B cell (primary cell): ENCODE measurements around the gene PHKG2.

ENCODE experiments used
- CTCF ChIP-seq: fragments of 200-600 bp; IDR thresholded peaks from one replicate; pipeline ENCODE4 v1.8.0; 2022; ENCODE audit warnings: antibody characterized with exemption, mild to moderate bottlenecking
- EZH2 ChIP-seq: IDR thresholded peaks from 2 replicates; pipeline ENCODE4 v1.6.1; 2012; ENCODE audit warnings: borderline replicate concordance, low read depth, mild to moderate bottlenecking, moderate library complexity, low read length; ENCODE audit not compliant: insufficient read depth, poor library complexity, severe bottlenecking

GRCh38 chr16:30728899-30729672 lies 19.1 kb upstream of the PHKG2 start:
- TF ChIP-seq CTCF, result no peak
- no peak for TF ChIP-seq EZH2
